ENCODE results near the gene NDST1.

GRCh38 chr5:150523472-150524350 is 15.8 kb downstream of the NDST1 start:
- no peak for TF ChIP-seq POLR2A (IDR thresholded peaks at IDR 0.05)
- peak; percentile 36 to 65 (median 52) for TF ChIP-seq CTCF (IDR thresholded peaks at IDR 0.05)
